ENCODE results near the gene MSH2.
"Not testable (repeated sequence)": the region's sequence is repeated elsewhere in the genome, so short reads cannot be mapped to it uniquely, and the experiment has no call there.

The MSH2 gene

GRCh38 chr2:47406649-47407330 lies 3.8 kb downstream of the MSH2 start:
- intact Hi-C loops (cut with DNase I): loop anchor here (10.0 kb wide), 1 partner anchor 498 kb away; the partner anchor contains the start of gene FBXO11
- DNase-seq: not testable (repeated sequence)

- not testable (repeated sequence) for DNase-seq
- intact Hi-C loops (cut with DNase I): loop anchor here (10.0 kb wide), 1 partner anchor 497 kb away; the partner anchor contains the start of gene FBXO11
These were observed 5.0 kb downstream of the MSH2 start for GRCh38 chr2:47407976-47408375.

- no peak for DNase-seq
- intact Hi-C loops (cut with DNase I): no loop called here
These were observed 11.9 kb downstream of the MSH2 start for GRCh38 chr2:47414682-47415458.

GRCh38 chr2:47420214-47420613 lies 17.3 kb downstream of the MSH2 start:
- DNase-seq: peak in 1 of 10 donors; percentile 68
- intact Hi-C loops (cut with DNase I): no loop called here

DNA sequence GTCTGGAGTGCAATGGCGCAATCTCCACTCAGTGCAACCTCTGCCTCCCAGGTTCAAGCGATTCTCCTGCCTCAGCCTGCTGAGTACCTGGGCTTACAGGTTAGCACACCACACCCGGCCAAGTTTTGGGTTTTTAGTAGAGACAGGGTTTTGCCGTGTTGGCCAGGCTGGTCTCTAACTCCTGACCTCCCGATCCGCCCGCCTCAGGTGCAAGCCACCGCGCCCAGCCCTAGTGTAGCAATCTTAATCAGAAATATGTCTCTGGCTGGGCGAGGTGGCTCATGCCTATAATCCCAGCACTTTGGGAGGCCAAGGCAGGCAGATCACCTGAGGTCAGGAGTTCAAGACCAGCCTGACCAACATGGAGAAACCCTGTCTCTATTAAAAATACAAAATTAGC lies 17.7 kb downstream of the MSH2 start:
- peak in 1 of 10 donors; percentile 52 for DNase-seq

GRCh38 chr2:47422016-47422415 lies 19.1 kb downstream of the MSH2 start:
- DNase-seq: peak in 1 of 10 donors; percentile 41
- intact Hi-C loops (cut with DNase I): no loop called here

More for the DNA sequence above, 17.7 kb downstream of the MSH2 start:
- intact Hi-C loops (cut with DNase I): not testable (repeated sequence)

DNA sequence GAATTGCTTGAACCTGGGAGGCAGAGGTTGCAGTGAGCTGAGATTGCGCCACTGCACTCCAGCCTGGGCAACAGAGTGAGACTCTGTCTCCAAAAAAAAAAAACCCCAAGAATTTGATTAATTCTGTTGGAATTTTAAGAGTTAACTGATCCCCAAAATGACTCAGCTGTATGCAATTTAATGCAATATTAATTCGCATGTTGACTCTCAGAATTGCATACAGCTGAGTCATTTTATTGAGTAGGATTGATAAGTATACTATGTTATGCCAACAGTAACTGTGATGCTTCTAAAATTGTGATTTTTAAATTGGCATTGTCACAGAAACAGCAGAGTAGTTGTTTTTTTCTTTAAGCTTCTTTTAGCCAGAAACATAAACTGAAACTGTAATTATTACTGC lies 19.6 kb downstream of the MSH2 start:
- intact Hi-C loops (cut with DNase I): no loop called here

DNA sequence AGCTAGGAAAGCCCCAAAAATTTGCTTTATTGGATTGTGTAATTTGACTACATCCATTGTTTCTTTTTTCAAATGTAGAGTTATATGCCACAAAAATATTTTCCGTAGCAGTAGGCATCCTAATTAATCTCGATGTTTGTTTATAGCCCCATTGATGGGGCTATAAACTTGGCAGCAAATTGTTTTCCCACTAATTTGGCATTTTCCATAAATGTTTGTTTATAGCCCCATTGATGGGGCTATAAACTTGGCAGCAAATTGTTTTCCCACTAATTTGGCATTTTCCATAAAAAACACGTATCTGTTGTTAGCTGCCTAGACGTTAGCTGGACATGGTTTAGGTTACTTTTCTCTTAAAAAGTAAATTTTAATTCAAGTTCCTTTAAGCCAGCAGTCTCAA lies 23.8 kb downstream of the MSH2 start:
- intact Hi-C loops (cut with DNase I): no loop called here
- DNase-seq: no peak

More for the DNA sequence above, 19.6 kb downstream of the MSH2 start:
- DNase-seq: no peak

DNA sequence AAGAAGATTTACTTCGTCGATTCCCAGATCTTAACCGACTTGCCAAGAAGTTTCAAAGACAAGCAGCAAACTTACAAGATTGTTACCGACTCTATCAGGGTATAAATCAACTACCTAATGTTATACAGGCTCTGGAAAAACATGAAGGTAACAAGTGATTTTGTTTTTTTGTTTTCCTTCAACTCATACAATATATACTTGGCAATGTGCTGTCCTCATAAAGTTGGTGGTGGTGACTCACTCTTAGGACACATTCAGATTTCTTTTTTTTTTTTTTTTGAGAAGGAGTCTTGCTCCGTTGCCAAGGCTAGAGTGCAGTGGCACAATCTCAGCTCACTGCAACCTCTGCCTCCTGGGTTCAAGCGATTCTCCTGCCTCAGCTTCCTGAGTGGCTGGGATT lies 26.8 kb downstream of the MSH2 start:
- no peak for DNase-seq
- intact Hi-C loops (cut with DNase I): no loop called here

DNA sequence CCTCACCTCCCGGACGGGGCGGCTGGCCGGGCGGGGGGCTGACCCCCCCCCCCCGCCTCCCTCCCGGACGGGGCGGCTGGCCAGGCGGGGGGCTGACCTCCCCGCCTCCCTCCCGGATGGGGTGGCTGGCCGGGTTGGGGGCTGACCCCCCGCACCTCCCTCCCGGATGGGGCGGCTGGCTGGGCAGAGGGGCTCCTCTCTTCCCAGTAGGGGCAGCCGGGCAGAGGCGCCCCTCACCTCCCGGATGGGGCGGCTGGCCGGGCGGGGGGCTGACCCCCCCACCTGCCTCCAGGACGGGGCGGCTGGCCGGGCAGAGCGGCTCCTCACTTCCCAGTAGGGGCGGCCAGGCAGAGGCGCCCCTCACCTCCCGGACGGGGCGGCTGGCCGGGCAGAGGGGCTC lies 30.1 kb downstream of the MSH2 start:
- DNase-seq: peak in 1 of 10 donors; percentile 55
- intact Hi-C loops (cut with DNase I): not testable (repeated sequence)

GRCh38 chr2:47433445-47433844 lies 30.5 kb downstream of the MSH2 start:
- DNase-seq; intact Hi-C loops (cut with DNase I): not testable (repeated sequence)

DNA sequence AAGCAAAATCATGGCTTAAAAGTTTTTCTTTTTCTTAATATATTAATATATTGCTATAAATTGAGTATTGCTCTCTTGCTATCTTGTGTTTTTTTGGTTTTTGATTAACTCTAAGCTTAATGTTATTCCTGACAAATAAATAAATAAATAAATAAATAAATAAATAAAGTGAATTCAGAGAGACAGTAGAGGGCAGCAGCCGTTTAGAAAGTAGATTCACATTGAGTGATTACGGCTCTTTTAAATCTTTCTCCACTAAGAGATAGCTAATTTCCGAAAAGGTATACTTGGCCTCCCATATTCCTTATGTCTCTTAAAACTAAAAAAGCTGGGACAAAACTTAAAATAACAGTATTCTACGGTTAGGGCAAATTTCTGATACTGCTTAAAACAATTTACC lies 34.3 kb downstream of the MSH2 start:
- no peak for DNase-seq
- intact Hi-C loops (cut with DNase I): loop anchor here (1.0 kb wide), 1 partner anchor 331 kb away; no protein-coding TSS in a partner anchor

GRCh38 chr2:47438106-47438505 lies 35.1 kb downstream of the MSH2 start:
- no peak for DNase-seq
- intact Hi-C loops (cut with DNase I): loop anchor here (2.0 kb wide), 1 partner anchor 669 kb away; no protein-coding TSS in a partner anchor

- intact Hi-C loops (cut with DNase I): loop anchor here (2.0 kb wide), 1 partner anchor 668 kb away; no protein-coding TSS in a partner anchor
- DNase-seq: no peak
These were observed 35.8 kb downstream of the MSH2 start for GRCh38 chr2:47438783-47439182.

DNA sequence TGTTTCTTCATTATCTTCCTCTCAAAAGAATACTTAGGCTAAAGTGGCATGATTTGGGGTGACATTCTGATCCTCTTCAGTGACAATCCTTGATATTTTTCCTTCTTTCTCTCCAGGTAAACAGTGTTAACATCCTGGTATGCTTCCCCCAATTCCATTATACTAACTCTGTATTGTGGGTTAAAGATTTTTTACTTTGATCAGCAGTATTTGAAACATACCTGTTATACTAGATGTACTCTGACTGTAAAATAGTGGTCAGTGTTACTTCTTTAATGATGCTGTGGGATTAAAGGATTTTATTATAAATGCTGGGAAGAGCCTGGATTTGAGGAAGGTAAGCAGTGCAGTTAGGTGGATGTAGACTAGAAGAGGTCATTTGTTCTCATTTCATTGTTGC lies 48.8 kb downstream of the MSH2 start:
- DNase-seq: no peak
- intact Hi-C loops (cut with DNase I): no loop called here

GRCh38 chr2:47452761-47453160 lies 49.8 kb downstream of the MSH2 start:
- no peak for DNase-seq
- intact Hi-C loops (cut with DNase I): no loop called here

DNA sequence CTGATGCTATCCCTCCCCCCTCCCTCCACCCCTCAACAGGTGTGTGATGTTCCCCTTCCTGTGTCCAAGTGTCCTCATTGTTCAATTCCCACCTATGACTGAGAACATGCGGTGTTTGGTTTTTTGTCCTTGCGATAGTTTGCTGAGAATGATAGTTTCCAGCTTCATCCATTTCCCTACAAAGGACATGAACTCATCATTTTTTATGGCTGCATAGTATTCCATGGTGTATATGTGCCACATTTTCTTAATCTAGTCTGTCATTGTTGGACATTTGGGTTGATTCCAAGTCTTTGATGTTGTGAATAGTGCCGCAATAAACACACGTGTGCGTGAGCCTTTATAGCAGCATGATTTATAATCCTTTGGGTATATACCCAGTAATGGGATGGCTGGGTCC lies 51.9 kb downstream of the MSH2 start:
- DNase-seq; intact Hi-C loops (cut with DNase I): not testable (repeated sequence)

- DNase-seq: no peak
- intact Hi-C loops (cut with DNase I): no loop called here
These were observed 52.5 kb downstream of the MSH2 start for GRCh38 chr2:47455411-47455810.

DNA sequence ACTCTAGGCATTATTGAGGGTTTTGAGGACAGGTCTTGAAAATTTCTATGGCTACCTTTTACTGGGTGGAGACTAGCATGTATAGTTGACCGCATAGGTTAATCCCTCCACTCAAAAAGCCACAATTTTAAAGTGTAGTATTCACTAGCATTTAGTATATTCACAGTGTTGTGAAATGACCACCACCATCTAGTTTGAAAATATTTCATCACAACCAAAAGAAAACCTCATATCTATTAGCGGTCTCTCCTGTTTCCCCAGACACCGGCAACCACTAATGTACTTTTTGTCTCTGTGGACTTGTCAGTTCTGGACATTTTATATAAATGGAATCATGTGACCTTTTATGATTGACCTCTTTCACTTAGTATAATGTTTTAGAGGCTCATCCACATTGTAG lies 53.9 kb downstream of the MSH2 start:
- DNase-seq: no peak
- intact Hi-C loops (cut with DNase I): no loop called here

DNA sequence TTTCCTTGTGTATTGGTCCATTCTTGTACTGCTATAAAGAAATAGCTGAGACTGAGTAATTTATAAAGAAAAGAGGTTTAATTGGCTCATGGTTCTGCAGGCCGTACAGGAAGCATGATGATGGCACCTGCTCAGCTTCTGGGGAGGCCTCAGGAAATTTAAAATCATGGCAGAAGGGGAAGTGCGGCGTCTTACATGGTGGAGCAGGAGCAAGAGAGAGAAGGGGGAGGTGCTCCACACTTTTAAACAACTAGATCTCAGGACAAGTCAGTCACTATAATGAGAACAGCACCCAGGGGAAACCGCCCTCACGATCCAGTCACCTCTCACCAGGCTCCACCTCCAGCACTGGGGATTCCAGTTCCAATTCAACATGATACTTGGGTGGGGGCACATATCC lies 54.3 kb downstream of the MSH2 start:
- intact Hi-C loops (cut with DNase I): no loop called here
- no peak for DNase-seq

DNA sequence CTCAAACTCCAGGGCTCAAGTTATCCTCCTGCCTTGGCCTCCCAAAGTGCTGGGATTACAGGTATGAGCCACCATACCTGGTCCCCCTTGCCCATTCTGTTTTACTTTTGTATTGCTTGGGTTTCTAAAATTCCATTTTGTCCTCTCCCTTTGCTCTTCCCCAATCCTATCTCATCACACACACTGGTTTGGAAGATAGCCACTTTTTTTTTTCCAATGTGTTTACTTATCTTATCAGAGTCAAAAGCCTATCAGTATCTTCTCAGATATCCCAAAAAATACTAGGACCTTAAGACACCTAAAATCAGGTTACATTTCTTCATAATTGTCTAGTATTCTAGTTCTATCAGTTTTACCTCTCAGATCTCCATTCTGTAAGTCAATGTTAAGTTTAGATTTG lies 56.1 kb downstream of the MSH2 start:
- no peak for DNase-seq
- intact Hi-C loops (cut with DNase I): no loop called here

DNA sequence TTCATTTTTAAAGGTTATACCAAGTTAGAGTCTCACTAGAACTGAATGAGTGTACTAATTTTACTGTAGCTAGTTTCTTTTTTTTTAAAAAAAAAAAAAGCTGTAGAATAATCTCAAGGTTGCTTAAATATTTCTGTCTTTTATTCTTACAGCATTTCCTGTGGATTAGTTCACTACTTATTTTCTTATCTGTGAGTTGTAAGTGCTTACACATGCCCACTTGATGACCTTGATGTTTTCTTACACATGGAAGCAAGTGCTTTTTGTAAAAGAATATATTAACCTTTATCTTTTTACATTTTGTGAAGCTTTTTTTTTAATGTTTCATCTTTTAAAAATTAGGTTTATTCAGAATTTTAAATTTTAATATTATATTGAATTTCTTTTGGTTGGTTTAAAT lies 57.8 kb downstream of the MSH2 start:
- intact Hi-C loops (cut with DNase I): no loop called here
- no peak for DNase-seq
